Choroid plexus epithelial cell (primary cell): ENCODE measurements around the gene TNNI3K.

ENCODE experiments used
- DNase-seq: peaks from one replicate; pipeline ENCODE4 v3.0.0-alpha.2; 2010; ENCODE audit warnings: low read depth
- H3K4me3 ChIP-seq: 2 replicates; pipeline ENCODE4 v1.5.1; 2011; ENCODE audit warnings: low read depth, mild to moderate bottlenecking, control low read depth, low read length, moderate library complexity
- CTCF ChIP-seq: conservative IDR thresholded peaks from 2 replicates; pipeline ENCODE4 v1.5.1; 2011; ENCODE audit warnings: low read depth, mild to moderate bottlenecking, control low read depth, inconsistent platforms, low read length, moderate library complexity

The TNNI3K gene

GRCh38 chr1:74334147-74334546 is 99.0 kb downstream of the TNNI3K start:
- TF ChIP-seq CTCF = no peak
- DNase-seq = no peak
- no peak overlapping the region for H3K4me3 ChIP-seq

DNA sequence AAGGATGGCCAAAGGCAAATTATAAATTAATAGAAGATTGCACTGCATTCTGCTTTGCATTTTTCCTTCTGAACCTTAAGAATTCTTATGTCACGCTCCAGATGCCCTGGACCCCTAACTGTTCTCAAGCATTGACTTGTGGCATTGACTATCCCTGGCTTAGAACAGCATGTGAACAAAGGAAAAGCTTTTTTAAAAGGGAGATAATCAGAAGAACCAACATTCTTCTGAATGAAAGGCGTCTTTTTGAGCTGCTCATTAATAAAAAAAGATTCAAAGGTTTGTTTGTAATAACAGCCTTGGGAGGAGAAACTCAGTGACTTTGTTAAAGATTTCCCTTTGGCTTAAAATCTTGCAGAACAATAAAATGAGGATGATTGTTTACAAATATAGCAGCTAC is 105.5 kb downstream of the TNNI3K start:
- TF ChIP-seq CTCF = no peak
- no peak overlapping the region for H3K4me3 ChIP-seq
- no peak for DNase-seq

DNA sequence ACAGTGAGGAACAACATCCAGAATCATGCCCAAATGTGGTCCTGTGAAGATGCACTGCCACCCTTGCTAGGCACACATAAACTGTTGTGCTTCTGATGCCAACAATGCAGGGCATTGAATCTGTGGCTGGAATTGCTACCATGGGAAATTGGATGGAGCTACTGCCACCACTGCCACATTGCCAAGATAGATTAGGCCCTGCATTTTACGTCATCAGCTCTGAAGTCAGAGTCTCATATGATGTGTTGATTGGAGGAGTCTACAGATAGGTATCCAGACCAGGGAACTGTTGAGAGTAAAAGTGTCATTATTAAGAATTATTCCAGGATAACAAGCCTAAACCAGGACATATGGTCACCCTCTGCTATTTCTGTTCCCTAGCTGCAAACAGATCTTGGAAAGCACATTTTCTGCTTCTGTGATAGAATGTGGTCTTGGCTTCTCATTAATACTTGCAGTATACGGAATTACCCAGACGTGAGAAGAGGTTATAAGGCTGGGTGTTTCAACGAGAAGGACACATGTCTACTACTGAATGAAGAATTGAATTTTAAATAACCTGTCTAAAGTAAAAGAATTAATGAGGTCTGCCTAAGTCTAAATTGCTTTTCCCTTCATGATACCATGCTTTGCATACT is 106.6 kb downstream of the TNNI3K start:
- no peak for TF ChIP-seq CTCF
- no peak for DNase-seq
- H3K4me3 ChIP-seq = no peak overlapping the region

DNA sequence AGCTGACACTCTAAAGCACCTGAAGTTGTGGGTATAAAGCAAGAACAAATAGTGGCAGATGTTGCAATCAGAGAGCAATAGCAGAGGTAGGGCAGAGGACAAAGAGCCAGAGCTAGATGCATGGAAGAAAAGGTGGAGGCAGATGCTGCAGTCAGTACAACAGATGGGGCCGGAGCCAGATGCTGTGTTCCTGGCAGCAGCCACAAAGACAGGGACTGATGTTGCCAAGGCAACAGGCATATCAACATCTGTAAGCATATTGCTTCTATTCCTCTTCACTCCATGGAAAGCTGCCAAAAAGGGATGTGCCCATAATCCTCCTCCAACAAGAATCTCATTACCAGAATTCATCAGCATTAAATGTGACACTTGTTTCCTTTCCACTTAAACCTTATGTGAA is 108.0 kb downstream of the TNNI3K start:
- DNase-seq = no peak
- H3K4me3 ChIP-seq = no peak overlapping the region
- no peak for TF ChIP-seq CTCF

- TF ChIP-seq CTCF = no peak
- DNase-seq = no peak
Measured at GRCh38 chr1:74344387-74344786, 109.2 kb downstream of the TNNI3K start.

GRCh38 chr1:74356493-74356892 is 121.3 kb downstream of the TNNI3K start:
- no peak overlapping the region for H3K4me3 ChIP-seq
- DNase-seq = no peak
- TF ChIP-seq CTCF = no peak

More at GRCh38 chr1:74344387-74344786, 109.2 kb downstream of the TNNI3K start:
- no peak overlapping the region for H3K4me3 ChIP-seq

DNA sequence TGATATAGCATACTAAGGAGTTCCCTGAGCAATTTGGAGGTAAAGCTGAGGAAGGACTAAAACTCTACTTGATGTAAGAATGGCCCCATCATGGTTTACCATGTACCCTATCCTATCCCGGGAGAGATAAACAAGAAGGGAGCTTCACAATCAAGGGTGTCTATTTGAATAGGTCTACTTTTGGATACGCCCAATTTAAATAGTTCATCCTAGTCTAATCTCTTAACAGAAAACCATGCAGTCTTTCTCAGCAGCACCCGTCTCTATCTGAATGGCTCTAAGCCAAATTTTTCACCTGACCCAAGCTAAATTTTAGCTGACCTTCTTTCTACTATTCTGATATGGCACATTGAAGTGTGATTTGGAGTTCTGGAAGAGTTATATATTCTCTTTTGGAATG is 122.0 kb downstream of the TNNI3K start:
- DNase-seq = no peak
- no peak overlapping the region for H3K4me3 ChIP-seq

More for the DNA sequence above, 122.0 kb downstream of the TNNI3K start:
- TF ChIP-seq CTCF = no peak
